Measurements from ENCODE around the gene GLP1R. TPM values are rescaled to one million over a fixed set of nuclear protein-coding genes. Genes with fewer than 3 reads are reported as not detected.

Gene GLP1R
- total and polyA plus RNA-seq, 4 donors = not detected

- Histone ChIP-seq H3K4me3 (ENCODE audit: low read length in 2 of 2) (no peak overlapping the region), H3K27me3 (ENCODE audit: control insufficient read depth in 1 of 2, insufficient read depth in 2 of 2, low read length in 1 of 2) (no peaks in the 10 kb centered on the region), H3K27ac (ENCODE audit: low read depth in 1 of 2, low read length in 2 of 2) (no peak overlapping the region), H3K9me3 (ENCODE audit: control insufficient read depth, low read length) (peaks cover 3% of the 10 kb centered on the region), H3K36me3 (ENCODE audit: control insufficient read depth in 1 of 2, insufficient read depth in 2 of 2, low read length in 1 of 2) (no peaks in the 10 kb centered on the region), H3K4me1 (ENCODE audit: control insufficient read depth in 1 of 2, insufficient read depth in 2 of 2, low read length in 2 of 2) (no peaks in the 10 kb centered on the region)
- 61 to 64% methylated on average over 4 of the region's 4 CpGs for WGBS, 2 donors
- intact Hi-C loops (cut with DNase I) = no loop called here
- DNase-seq (no peak), ATAC-seq (ENCODE audit: low FRiP score) (no peak)
Observed at GRCh38 chr6:39037082-39037508, 11.5 kb upstream of the GLP1R start.

- H3K9me3 ChIP-seq (ENCODE audit: control insufficient read depth, low read length) = peaks cover 3% of the 10 kb centered on the region
- H3K4me3 ChIP-seq (ENCODE audit: low read length in 2 of 2) = no peak overlapping the region
- H3K4me1 ChIP-seq (ENCODE audit: control insufficient read depth in 1 of 2, insufficient read depth in 2 of 2, low read length in 2 of 2) = no peaks in the 10 kb centered on the region
- 52 to 53% methylated on average over 6 of the region's 6 CpGs for WGBS, 2 donors
- ATAC-seq (ENCODE audit: low FRiP score) (peak; percentile 16), DNase-seq (no peak)
- no peaks in the 10 kb centered on the region for H3K27me3 ChIP-seq (ENCODE audit: control insufficient read depth in 1 of 2, insufficient read depth in 2 of 2, low read length in 1 of 2)
- no peaks in the 10 kb centered on the region for H3K36me3 ChIP-seq (ENCODE audit: control insufficient read depth in 1 of 2, insufficient read depth in 2 of 2, low read length in 1 of 2)
- intact Hi-C loops (cut with DNase I) = no loop called here
- H3K27ac ChIP-seq (ENCODE audit: low read depth in 1 of 2, low read length in 2 of 2) = no peak overlapping the region
Observed at GRCh38 chr6:39037707-39038106, 10.9 kb upstream of the GLP1R start.

- H3K4me3 ChIP-seq (ENCODE audit: low read length in 2 of 2) = no peak overlapping the region
- H3K4me1 ChIP-seq (ENCODE audit: control insufficient read depth in 1 of 2, insufficient read depth in 2 of 2, low read length in 2 of 2) = no peaks in the 10 kb centered on the region
- ATAC-seq (ENCODE audit: low FRiP score) = no peak
- no peaks in the 10 kb centered on the region for H3K27me3 ChIP-seq (ENCODE audit: control insufficient read depth in 1 of 2, insufficient read depth in 2 of 2, low read length in 1 of 2)
- intact Hi-C loops (cut with DNase I) = no loop called here
- WGBS, 2 donors = 78 to 84% methylated on average over 10 of the region's 10 CpGs
- DNase-seq = no peak
- no peak overlapping the region for H3K27ac ChIP-seq (ENCODE audit: low read depth in 1 of 2, low read length in 2 of 2)
- no peaks in the 10 kb centered on the region for H3K36me3 ChIP-seq (ENCODE audit: control insufficient read depth in 1 of 2, insufficient read depth in 2 of 2, low read length in 1 of 2)
- peaks cover 3% of the 10 kb centered on the region for H3K9me3 ChIP-seq (ENCODE audit: control insufficient read depth, low read length)
Observed at GRCh38 chr6:39040080-39040673, 8.4 kb upstream of the GLP1R start.

- no peaks in the 10 kb centered on the region for H3K36me3 ChIP-seq (ENCODE audit: control insufficient read depth in 1 of 2, insufficient read depth in 2 of 2, low read length in 1 of 2)
- ATAC-seq (ENCODE audit: low FRiP score) (no peak), DNase-seq (no peak)
- H3K9me3 ChIP-seq (ENCODE audit: control insufficient read depth, low read length) = peaks cover 3% of the 10 kb centered on the region
- H3K27me3 ChIP-seq (ENCODE audit: control insufficient read depth in 1 of 2, insufficient read depth in 2 of 2, low read length in 1 of 2) = no peaks in the 10 kb centered on the region
- no peak overlapping the region for H3K4me3 ChIP-seq (ENCODE audit: low read length in 2 of 2)
- no peak overlapping the region for H3K27ac ChIP-seq (ENCODE audit: low read depth in 1 of 2, low read length in 2 of 2)
- WGBS, 2 donors = 33 to 62% methylated on average over 2 of the region's 2 CpGs
- intact Hi-C loops (cut with DNase I) = no loop called here
- H3K4me1 ChIP-seq (ENCODE audit: control insufficient read depth in 1 of 2, insufficient read depth in 2 of 2, low read length in 2 of 2) = no peaks in the 10 kb centered on the region
Observed at GRCh38 chr6:39041072-39041471, 7.5 kb upstream of the GLP1R start.

GRCh38 chr6:39043776-39044175 lies 4.8 kb upstream of the GLP1R start:
- no peaks in the 10 kb centered on the region for H3K4me1 ChIP-seq (ENCODE audit: control insufficient read depth in 1 of 2, insufficient read depth in 2 of 2, low read length in 2 of 2)
- H3K9me3 ChIP-seq (ENCODE audit: control insufficient read depth, low read length) = peaks cover 3% of the 10 kb centered on the region
- H3K27ac ChIP-seq (ENCODE audit: low read depth in 1 of 2, low read length in 2 of 2) = no peak overlapping the region
- ATAC-seq (ENCODE audit: low FRiP score) = no peak
- WGBS, 2 donors = 67 to 72% methylated on average over 3 of the region's 3 CpGs
- intact Hi-C loops (cut with DNase I) = no loop called here
- no peak overlapping the region for H3K4me3 ChIP-seq (ENCODE audit: low read length in 2 of 2)
- no peaks in the 10 kb centered on the region for H3K36me3 ChIP-seq (ENCODE audit: control insufficient read depth in 1 of 2, insufficient read depth in 2 of 2, low read length in 1 of 2)
- H3K27me3 ChIP-seq (ENCODE audit: control insufficient read depth in 1 of 2, insufficient read depth in 2 of 2, low read length in 1 of 2) = no peaks in the 10 kb centered on the region
- no peak for DNase-seq

- H3K27me3 ChIP-seq (ENCODE audit: control insufficient read depth in 1 of 2, insufficient read depth in 2 of 2, low read length in 1 of 2) = no peaks in the 10 kb centered on the region
- no peaks in the 10 kb centered on the region for H3K4me1 ChIP-seq (ENCODE audit: control insufficient read depth in 1 of 2, insufficient read depth in 2 of 2, low read length in 2 of 2)
- 74 to 82% methylated on average over 4 of the region's 4 CpGs for WGBS, 2 donors
- intact Hi-C loops (cut with DNase I) = no loop called here
- H3K27ac ChIP-seq (ENCODE audit: low read depth in 1 of 2, low read length in 2 of 2) = no peak overlapping the region
- H3K36me3 ChIP-seq (ENCODE audit: control insufficient read depth in 1 of 2, insufficient read depth in 2 of 2, low read length in 1 of 2) = no peaks in the 10 kb centered on the region
- ATAC-seq (ENCODE audit: low FRiP score) = no peak
- H3K4me3 ChIP-seq (ENCODE audit: low read length in 2 of 2) = no peak overlapping the region
- no peak for DNase-seq
- peaks cover 3% of the 10 kb centered on the region for H3K9me3 ChIP-seq (ENCODE audit: control insufficient read depth, low read length)
Observed at GRCh38 chr6:39044181-39044580, 4.4 kb upstream of the GLP1R start.

- no peaks in the 10 kb centered on the region for H3K27me3 ChIP-seq (ENCODE audit: control insufficient read depth in 1 of 2, insufficient read depth in 2 of 2, low read length in 1 of 2)
- no peaks in the 10 kb centered on the region for H3K4me1 ChIP-seq (ENCODE audit: control insufficient read depth in 1 of 2, insufficient read depth in 2 of 2, low read length in 2 of 2)
- H3K9me3 ChIP-seq (ENCODE audit: control insufficient read depth, low read length) = no peaks in the 10 kb centered on the region
- WGBS, 2 donors = 66 to 72% methylated on average over 6 of the region's 6 CpGs
- intact Hi-C loops (cut with DNase I) = no loop called here
- no peak overlapping the region for H3K4me3 ChIP-seq (ENCODE audit: low read length in 2 of 2)
- no peak for ATAC-seq (ENCODE audit: low FRiP score)
- no peak for DNase-seq
- no peaks in the 10 kb centered on the region for H3K36me3 ChIP-seq (ENCODE audit: control insufficient read depth in 1 of 2, insufficient read depth in 2 of 2, low read length in 1 of 2)
- no peak overlapping the region for H3K27ac ChIP-seq (ENCODE audit: low read depth in 1 of 2, low read length in 2 of 2)
Observed at GRCh38 chr6:39047434-39048327, 900 bp upstream of the GLP1R start.

- WGBS, 2 donors = 88 to 90% methylated on average over 9 of the region's 9 CpGs
- Histone ChIP-seq H3K9me3 (ENCODE audit: control insufficient read depth, low read length) (no peaks in the 10 kb centered on the region), H3K4me3 (ENCODE audit: low read length in 2 of 2) (no peak overlapping the region), H3K36me3 (ENCODE audit: control insufficient read depth in 1 of 2, insufficient read depth in 2 of 2, low read length in 1 of 2) (no peaks in the 10 kb centered on the region), H3K27ac (ENCODE audit: low read depth in 1 of 2, low read length in 2 of 2) (no peak overlapping the region), H3K27me3 (ENCODE audit: control insufficient read depth in 1 of 2, insufficient read depth in 2 of 2, low read length in 1 of 2) (no peaks in the 10 kb centered on the region), H3K4me1 (ENCODE audit: control insufficient read depth in 1 of 2, insufficient read depth in 2 of 2, low read length in 2 of 2) (no peaks in the 10 kb centered on the region)
- intact Hi-C loops (cut with DNase I) = no loop called here
- ATAC-seq (ENCODE audit: low FRiP score) (no peak), DNase-seq (no peak)
Observed at GRCh38 chr6:39049575-39050283, 1.1 kb downstream of the GLP1R start.
